PC-3 (cell line): ENCODE results near the gene TRIM14. TPM values are rescaled to one million over a fixed set of nuclear protein-coding genes. Genes with fewer than 3 reads are reported as not detected.

Source experiments
- ATAC-seq: fragments of 200-7000 bp; cut with Tn5 transposase; 2 replicates; pipeline ENCODE4 v1.9.1; 2020; ENCODE audit warnings: mild to moderate bottlenecking, moderate library complexity
- BruUV-seq: library from RNA; stranded (reverse); fragments of 400-500 nt; replicated peaks from 2 replicates; lab custom pipeline; 2021; lab: Mats Ljungman, UMichigan
- CTCF ChIA-PET: fragments of 300-600 bp; sonication (Branson Sonifier 250); formaldehyde crosslinking; loops from one replicate; lab custom pipeline; 2022; ENCODE audit warnings: antibody characterized with exemption; lab: Charles Lee
- POLR2A ChIA-PET: fragments of 300-600 bp; sonication (Branson Sonifier 250); formaldehyde crosslinking; loops from one replicate; lab custom pipeline; 2022; ENCODE audit warnings: antibody characterized with exemption; ENCODE audit not compliant: unreplicated experiment; lab: Charles Lee
- DNase-seq: peaks from one replicate; pipeline ENCODE4 v3.0.0-alpha.2; 2015
- H2AFZ ChIP-seq: fragments of 300-600 bp; sonication (generic); 2 replicates; pipeline ENCODE4 v1.6.0; 2016; ENCODE audit warnings: antibody characterized with exemption, low read length
- H3F3A ChIP-seq: fragments of 300-600 bp; sonication (generic); one replicate; pipeline ENCODE4 v1.6.0; 2017; ENCODE audit warnings: antibody characterized with exemption, low read length, control low read depth, mild to moderate bottlenecking; ENCODE audit not compliant: unreplicated experiment
- H3K27ac ChIP-seq: fragments of 300-600 bp; sonication (generic); 2 replicates; pipeline ENCODE4 v1.5.1; 2016; ENCODE audit warnings: mild to moderate bottlenecking, low read length
- H3K27me3 ChIP-seq: fragments of 300-600 bp; sonication (generic); 2 replicates; pipeline ENCODE4 v1.6.1; 2016; ENCODE audit warnings: low read length, mixed read lengths
- H3K36me3 ChIP-seq: fragments of 300-600 bp; sonication (generic); 2 replicates; pipeline ENCODE4 v1.6.1; 2016; ENCODE audit warnings: low read depth, mixed run types, low read length, mixed read lengths
- H3K4me1 ChIP-seq: fragments of 300-600 bp; sonication (generic); 2 replicates; pipeline ENCODE4 v1.5.1; 2016; ENCODE audit warnings: low read length; ENCODE audit not compliant: insufficient read depth
- H3K4me2 ChIP-seq: fragments of 300-600 bp; sonication (generic); 2 replicates; pipeline ENCODE4 v1.6.0; 2016; ENCODE audit warnings: low read length
- H3K4me3 ChIP-seq: fragments of 300-600 bp; sonication (generic); 2 replicates; pipeline ENCODE4 v1.5.1; 2016; ENCODE audit warnings: mild to moderate bottlenecking, low read length, mixed read lengths
- H3K79me2 ChIP-seq: fragments of 300-600 bp; sonication (generic); 2 replicates; pipeline ENCODE4 v1.6.1; 2017; ENCODE audit warnings: low read length, mixed read lengths
- H3K9ac ChIP-seq: fragments of 300-600 bp; sonication (generic); 2 replicates; pipeline ENCODE4 v1.6.0; 2016; ENCODE audit warnings: mild to moderate bottlenecking, low read length
- H3K9me2 ChIP-seq: fragments of 300-600 bp; sonication (generic); replicated peaks from 2 replicates; pipeline ENCODE4 v1.6.1; 2016; ENCODE audit warnings: mixed run types, low read length, mixed read lengths
- H3K9me3 ChIP-seq: fragments of 300-600 bp; sonication (generic); 2 replicates; pipeline ENCODE4 v1.6.1; 2016; ENCODE audit warnings: low read length, mixed read lengths
- H4K20me1 ChIP-seq: fragments of 300-600 bp; sonication (generic); 2 replicates; pipeline ENCODE4 v1.6.1; 2016; ENCODE audit warnings: low read length, mixed read lengths
- EZH2 ChIP-seq: fragments of 300-600 bp; sonication (generic); IDR thresholded peaks from one replicate; pipeline ENCODE4 v1.6.1; 2017; ENCODE audit warnings: antibody characterized with exemption, mild to moderate bottlenecking, low read length; ENCODE audit not compliant: unreplicated experiment
- EZH2phosphoT487 ChIP-seq: fragments of 300-600 bp; sonication (generic); IDR thresholded peaks from 2 replicates; pipeline ENCODE4 v1.6.1; 2018; ENCODE audit warnings: mild to moderate bottlenecking, antibody characterized with exemption, low read length, borderline replicate concordance
- intact Hi-C: fragments of 100-400 bp; cut with micrococcal nuclease; formaldehyde crosslinking; loops from 2 replicates; pipeline ENCODE4 v1.9.0; 2023
- total RNA-seq: library from RNA; depleted of rRNA; stranded (reverse); fragments of >200 nt; gene quantifications from 2 replicates; pipeline ENCODE4 v1.2.3, GENCODE V29; 2014
- TF ChIP-seq, protein P1 (sequence below): fragments of 300-600 bp; sonication (generic); conservative IDR thresholded peaks from 2 replicates; pipeline ENCODE4 v1.5.1; 2017; ENCODE audit warnings: antibody characterized with exemption, low read depth, mild to moderate bottlenecking, low read length

The TRIM14 gene
- total RNA-seq, 1 experiment from 2014 or later = 11.2 TPM

DNA sequence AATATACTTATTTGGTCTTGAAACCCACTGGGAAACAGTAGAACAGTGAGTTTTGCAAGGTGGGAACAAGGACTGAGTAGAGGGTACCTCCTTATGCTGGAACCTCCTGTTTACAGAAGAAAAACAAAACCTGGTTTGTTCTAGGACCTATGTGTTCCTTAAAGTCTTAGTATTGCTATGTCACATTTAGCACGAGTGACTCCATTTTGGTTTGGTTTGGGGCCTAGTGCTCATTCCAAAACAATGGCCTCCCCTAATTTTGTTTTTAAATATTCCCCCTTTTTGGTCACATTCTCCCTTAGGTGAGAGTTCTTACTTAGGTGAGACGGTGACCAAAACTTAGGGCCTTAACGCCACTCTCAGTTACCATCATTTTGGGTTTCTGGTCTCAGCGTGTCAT, 68.7 kb downstream of the TRIM14 start:
- Histone ChIP-seq H3K9me3 (no peaks in the 10 kb centered on the region), H3F3A (no peaks in the 10 kb centered on the region), H3K79me2 (no peaks in the 10 kb centered on the region), H3K36me3 (no peaks in the 10 kb centered on the region), H3K4me3 (no peak overlapping the region), H3K4me1 (no peaks in the 10 kb centered on the region), H3K4me2 (no peak overlapping the region), H2AFZ (no peak overlapping the region), H3K27me3 (no peaks in the 10 kb centered on the region), H3K27ac (no peak overlapping the region), H4K20me1 (no peaks in the 10 kb centered on the region), H3K9ac (no peak overlapping the region), H3K9me2 (no peaks in the 10 kb centered on the region)
- ChIA-PET CTCF (no interaction called here), POLR2A (no interaction called here)
- no peak for DNase-seq
- ATAC-seq = no peak
- intact Hi-C loops = no loop called here
- TF ChIP-seq EZH2phosphoT487 = no peak
- TF ChIP-seq, protein P1, sequence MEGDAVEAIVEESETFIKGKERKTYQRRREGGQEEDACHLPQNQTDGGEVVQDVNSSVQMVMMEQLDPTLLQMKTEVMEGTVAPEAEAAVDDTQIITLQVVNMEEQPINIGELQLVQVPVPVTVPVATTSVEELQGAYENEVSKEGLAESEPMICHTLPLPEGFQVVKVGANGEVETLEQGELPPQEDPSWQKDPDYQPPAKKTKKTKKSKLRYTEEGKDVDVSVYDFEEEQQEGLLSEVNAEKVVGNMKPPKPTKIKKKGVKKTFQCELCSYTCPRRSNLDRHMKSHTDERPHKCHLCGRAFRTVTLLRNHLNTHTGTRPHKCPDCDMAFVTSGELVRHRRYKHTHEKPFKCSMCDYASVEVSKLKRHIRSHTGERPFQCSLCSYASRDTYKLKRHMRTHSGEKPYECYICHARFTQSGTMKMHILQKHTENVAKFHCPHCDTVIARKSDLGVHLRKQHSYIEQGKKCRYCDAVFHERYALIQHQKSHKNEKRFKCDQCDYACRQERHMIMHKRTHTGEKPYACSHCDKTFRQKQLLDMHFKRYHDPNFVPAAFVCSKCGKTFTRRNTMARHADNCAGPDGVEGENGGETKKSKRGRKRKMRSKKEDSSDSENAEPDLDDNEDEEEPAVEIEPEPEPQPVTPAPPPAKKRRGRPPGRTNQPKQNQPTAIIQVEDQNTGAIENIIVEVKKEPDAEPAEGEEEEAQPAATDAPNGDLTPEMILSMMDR = no peak
- TF ChIP-seq EZH2 = no peak
- BruUV-seq = no TSS peak

DNA sequence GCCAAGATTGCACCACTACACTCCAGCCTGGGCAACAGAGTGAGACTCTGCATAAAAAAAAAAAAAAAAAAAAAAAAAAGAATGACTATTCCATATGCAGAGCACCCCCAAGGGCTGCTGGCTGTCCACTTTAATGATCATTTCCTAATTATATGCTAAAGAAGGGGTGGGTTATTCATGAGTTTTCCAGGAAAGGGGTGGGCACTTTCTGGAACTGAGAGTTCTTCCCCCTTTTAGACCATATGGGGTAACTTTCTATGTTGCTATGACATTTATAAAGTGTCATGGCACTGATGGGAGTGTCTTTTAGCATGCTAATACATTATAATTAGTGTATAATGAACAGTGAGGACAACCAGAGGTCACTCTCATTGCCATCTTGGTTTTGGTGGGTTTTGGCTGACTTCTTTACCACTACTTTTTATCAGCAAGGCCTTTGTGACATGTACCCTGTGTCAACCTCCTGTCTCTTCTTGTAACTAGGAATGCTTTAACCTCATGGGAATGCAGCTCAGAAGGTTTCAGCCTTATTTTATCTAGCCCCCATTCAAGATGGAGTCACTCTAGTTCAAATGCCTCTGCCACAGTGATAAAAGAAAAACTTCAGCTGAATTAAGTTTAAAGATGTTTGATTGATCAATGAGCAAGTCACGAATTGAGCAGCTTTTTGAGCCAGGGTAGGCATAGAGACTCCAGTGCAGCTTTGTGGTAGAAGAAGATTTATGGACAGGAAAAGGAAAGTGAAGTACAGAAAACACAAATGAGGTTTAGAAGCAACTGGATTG, 69.5 kb downstream of the TRIM14 start:
- no peak for ATAC-seq

More for the DNA sequence above, 69.5 kb downstream of the TRIM14 start:
- no peaks in the 10 kb centered on the region for H3K36me3 ChIP-seq
- no peak overlapping the region for H3K9ac ChIP-seq
- ChIA-PET POLR2A (no interaction called here), CTCF (no interaction called here)
- no peaks in the 10 kb centered on the region for H4K20me1 ChIP-seq
- H3F3A ChIP-seq = no peaks in the 10 kb centered on the region
- H3K9me3 ChIP-seq = no peaks in the 10 kb centered on the region
- no peak overlapping the region for H3K4me2 ChIP-seq
- H3K27me3 ChIP-seq = no peaks in the 10 kb centered on the region
- no peak overlapping the region for H2AFZ ChIP-seq
- TF ChIP-seq, protein P1 = no peak
- TF ChIP-seq EZH2phosphoT487 (no peak), EZH2 (no peak)
- no peak for DNase-seq
- no peaks in the 10 kb centered on the region for H3K4me1 ChIP-seq
- intact Hi-C loops = no loop called here
- H3K27ac ChIP-seq = no peak overlapping the region
- H3K9me2 ChIP-seq = no peaks in the 10 kb centered on the region
- no TSS peak for BruUV-seq
- no peaks in the 10 kb centered on the region for H3K79me2 ChIP-seq
- no peak overlapping the region for H3K4me3 ChIP-seq
